GM19324 (cell line): ENCODE results near the gene PPP1R13B.
"Not testable (repeated sequence)": the region's sequence is repeated elsewhere in the genome, so short reads cannot be mapped to it uniquely, and the experiment has no call there.

ENCODE experiments used
- ATAC-seq: cut with Tn5 transposase; IDR thresholded peaks from one replicate; pipeline ENCODE4 v1.9.1; 2021; ENCODE audit warnings: mild to moderate bottlenecking, moderate library complexity; ENCODE audit not compliant: unreplicated experiment, low FRiP score

The PPP1R13B gene

DNA sequence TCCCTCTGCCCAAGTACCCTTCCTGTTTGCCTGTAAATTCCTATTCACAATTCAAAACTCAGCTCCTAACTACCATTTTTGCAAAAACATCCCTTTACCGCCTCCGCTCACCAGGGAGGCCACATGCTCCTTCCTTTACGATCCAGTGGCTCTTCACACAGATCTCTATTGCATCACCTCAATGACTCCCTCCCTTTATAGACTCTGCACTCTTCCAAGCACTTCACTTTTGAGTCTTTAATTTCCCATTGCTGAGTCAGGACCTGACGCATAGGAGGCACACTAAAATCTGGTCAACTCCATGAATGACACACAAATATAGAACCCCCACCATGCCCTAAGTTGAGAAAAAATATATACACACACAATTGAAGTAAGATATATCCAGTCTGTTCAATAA, 45.9 kb downstream of the PPP1R13B start:
- no peak for ATAC-seq

DNA sequence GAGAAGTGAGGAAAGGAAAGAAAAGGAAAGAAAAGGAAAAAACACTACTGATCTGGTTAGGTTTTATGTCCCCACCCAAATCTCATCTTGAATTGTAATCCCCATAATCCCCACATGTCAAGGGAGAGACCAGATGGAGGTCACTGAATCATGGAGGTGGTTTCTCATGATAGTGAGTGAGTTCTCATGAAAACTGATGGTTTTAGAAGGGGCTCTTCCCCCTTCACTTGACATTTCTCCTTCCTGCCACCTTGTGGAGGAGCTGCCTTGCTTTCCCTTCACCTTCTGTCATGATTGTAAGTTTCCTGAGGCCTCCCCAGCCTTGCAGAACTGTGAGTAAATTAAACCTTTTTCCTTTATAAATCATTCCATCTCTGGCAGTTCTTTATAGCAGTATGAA, 54.2 kb downstream of the PPP1R13B start:
- ATAC-seq: not testable (repeated sequence)

DNA sequence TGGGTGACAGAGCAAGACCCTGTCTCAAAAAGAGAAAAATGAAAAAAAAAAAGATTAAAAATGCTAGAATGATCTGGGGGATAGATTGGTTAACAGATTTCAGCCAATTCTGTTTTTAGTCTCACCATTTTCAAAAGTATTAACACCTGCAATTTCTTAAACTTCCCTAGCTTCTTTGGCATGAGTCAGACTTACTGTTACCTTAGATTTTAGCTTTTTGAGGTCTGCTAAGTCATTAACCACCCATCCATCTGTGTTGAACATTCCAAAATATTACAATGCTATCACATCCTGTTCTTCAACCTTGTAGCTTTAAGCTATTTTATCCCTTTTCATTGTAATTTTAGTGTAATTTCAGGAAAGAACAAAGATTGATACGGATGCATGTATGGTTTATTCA, 59.3 kb downstream of the PPP1R13B start:
- ATAC-seq: no peak

DNA sequence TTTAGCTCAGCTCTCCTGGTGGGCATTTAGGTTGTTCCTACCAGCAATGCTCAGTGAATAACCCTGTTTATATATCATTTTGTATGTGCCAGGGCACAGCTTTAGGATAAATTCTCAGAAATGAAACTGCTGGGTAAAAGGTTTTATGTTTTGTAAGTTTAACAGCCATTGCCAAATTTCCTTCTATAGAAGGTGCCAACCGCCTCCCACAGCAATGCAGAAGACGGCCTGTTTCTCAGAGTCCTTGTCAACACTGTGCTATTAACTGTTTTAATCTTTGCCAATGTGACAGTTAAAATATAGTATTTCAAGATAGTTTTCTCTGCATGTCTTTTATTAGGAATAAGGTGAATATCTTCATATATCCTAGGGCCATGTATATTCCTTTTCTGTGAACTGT, 65.0 kb downstream of the PPP1R13B start:
- no peak for ATAC-seq

DNA sequence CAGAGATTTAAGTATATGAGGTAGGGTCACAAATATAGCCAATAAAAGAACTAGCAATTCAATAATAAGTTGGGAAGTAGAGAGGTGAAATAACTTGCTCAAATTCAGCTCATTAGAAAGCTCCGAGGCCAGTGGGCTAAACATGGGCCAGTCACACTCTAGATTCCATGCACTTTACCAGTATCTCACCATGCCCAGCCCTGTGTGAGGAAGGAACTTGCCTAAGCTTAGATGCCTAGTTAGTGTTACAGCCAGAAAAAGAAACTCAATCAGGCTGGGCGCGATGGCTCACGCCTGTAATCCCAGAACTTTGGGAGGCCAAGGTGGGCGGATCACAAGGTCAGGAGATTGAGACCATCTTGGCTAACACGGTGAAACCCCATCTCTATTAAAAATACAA, 71.1 kb downstream of the PPP1R13B start:
- not testable (repeated sequence) for ATAC-seq

DNA sequence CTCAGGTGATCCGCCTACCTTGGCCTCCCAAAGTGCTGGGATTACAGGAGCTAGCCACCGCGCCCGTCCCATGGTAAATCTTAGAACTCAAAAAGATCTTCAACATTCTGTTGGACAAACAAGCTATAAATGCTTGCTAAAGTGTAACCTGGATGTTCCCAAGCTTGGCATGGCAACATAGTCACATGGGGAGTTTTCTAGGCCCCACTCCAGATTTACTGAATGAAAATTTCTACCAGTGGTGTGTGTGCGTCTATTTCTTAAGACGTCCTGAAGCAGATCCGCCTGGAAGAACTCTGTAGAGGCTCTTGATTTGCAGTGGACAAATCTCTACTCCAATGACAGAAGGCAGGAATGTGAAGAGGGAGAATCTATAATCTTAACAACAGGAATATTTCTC, 71.9 kb downstream of the PPP1R13B start:
- ATAC-seq: no peak

DNA sequence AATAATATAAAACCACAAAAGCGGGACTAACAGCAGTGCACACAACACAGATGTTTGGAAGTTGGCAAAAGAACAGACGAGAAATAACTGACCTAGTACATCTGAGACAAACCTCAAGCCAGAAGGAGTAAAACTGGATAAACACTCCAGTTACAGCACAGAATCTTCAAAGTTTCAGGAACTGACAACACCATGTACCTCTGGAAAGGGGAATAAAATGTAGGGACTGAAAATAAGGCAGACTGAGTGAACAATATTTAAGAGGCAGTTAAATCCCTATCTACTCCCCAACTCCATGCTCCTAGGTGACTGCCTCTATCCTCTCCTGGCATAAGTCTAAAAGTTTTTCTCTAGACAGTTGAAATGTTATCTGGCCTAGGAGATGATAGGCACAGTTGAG, 73.9 kb downstream of the PPP1R13B start:
- ATAC-seq: no peak

DNA sequence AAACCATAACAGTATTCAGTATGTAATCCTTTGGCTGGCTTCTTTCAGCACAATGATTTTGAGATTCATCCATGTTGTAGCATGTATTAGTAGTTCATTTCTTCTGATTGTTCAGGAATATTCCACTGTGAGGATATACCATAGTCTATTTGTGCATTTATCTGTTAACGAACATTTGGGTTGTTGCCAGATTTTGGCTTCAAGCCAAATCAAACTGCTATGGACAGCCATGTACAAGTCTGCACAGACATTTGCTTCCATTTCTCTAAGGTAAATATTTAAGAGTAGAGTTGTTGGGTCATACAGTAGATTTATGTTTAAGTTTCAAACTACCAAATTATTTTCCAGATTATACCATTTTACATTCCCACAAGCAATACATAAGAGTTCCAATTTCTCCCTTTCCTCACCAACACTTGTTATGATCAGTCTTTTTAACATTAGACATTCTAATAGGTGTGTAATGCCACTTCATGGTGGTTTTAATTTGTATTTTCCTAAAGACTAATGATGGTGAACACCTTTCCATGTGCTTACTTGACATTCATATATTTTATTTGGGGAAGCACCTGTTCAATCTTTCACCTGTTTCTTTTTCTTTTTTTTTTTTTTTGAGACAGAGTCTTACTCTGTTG, 75.2 kb downstream of the PPP1R13B start:
- no peak for ATAC-seq

DNA sequence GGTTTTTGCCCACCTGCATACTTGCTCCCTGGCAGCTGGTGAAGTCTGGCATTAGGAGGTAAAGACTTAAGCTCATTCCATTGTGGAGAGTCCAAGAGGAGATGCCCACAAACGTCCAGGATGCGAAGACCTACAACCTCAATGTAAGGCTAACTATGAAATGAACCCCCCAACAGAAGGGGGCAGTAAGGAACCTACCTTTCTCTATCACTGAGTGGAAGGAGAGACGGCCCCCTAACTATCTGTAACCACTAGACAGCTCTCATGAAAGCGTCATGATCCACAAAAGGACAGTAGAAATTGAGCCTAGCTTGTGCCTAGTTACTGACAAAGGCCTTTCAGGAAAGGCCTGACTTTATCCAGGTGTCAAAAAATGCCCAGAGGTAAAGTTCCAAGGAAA, 76.5 kb downstream of the PPP1R13B start:
- ATAC-seq: no peak

DNA sequence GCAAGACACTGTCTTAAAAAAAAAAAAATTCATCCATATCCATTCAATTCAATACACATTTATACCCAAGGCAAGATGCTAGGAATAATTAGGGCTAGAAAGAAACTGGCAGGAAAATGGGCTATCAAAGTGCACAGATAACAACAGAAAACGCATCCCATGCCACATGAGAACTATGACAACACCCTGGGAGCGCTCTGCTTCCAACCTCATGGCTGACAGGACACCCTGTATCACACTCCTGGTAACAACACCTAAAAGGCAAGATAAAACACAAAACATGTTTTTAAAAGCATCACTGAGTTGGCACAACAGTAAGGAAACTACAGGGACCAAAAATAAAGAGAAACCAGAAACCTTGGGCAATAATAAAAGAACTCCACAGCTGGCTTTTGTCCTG, 76.9 kb downstream of the PPP1R13B start:
- no peak for ATAC-seq

DNA sequence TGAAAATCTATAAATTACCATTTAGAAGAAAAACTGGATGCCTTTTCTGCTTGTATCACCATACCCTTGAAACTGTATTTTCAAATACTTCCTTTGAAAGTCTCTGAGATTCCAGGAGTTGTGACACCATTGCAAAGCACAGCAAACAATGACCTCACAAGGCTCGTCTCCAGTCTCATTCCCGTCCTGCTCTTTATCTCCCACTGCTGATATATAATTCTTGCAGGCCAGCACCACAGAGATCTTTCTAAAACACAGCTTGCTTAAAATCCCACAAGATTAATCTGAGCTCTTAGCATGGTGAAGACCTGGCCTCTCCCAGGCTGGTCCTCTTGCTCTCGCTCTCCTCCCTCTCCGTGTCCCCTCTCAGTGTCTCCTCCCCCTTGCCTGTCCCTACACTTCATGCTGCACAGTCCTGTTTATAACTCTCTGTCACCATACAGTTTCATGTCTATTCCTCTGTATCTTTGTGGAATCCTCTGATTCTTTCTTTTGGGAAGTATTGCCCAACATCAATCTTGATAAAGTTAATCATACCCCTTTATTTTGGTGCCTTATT, 80.0 kb downstream of the PPP1R13B start:
- no peak for ATAC-seq

DNA sequence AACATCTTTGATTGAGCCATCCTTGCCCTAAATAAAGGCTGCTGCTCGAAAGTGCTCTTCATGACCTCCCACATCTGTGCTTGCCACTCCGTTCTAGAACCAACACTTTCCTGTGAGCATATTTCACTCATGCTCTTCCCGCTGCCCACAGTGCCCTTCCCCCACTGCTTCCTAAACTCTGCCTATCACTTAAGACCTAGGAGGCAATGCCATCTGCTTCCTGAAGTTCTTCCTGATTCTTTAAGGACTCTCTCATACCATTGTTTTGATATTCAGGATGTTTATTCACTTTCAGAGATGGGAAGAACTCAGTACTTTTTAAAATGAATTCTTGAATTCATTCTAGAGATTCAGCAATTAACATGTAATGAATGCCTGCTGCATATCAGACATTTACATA, 81.8 kb downstream of the PPP1R13B start:
- no peak for ATAC-seq

DNA sequence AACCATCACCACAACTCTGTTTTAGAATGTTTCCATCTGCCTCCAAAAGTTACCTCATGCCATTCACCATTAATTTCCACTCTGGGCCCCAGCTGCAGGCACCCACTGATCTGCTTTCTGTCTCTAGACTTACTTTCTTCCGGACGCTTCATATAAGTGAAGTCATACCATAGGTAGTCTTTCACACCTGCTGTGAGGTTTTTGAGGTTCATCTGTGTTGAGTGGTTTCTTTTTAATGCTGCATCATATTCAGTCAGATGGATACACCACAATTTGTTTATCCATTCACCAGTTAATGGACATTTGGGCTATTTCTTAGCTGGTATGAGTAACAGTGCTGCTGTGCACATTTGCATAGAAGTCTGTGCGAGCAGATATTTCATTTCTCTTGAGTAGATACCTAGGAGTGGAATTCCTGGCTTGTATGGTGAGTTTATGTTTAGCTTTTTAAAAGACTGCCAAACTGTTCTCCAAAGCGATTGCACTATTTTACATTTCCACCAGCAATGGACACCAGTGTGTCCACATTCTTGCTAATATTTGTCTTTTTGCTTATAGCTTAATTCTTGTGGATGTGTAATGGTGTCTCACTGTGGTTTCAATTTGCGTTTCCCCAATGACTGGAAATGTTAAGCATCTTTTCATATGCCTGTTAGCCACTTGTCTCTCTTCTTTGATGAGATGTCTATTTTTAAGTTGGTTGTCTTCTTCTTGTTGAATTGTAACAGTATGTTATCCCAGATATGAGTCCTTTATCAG, 83.5 kb downstream of the PPP1R13B start:
- ATAC-seq: peak; percentile 81

DNA sequence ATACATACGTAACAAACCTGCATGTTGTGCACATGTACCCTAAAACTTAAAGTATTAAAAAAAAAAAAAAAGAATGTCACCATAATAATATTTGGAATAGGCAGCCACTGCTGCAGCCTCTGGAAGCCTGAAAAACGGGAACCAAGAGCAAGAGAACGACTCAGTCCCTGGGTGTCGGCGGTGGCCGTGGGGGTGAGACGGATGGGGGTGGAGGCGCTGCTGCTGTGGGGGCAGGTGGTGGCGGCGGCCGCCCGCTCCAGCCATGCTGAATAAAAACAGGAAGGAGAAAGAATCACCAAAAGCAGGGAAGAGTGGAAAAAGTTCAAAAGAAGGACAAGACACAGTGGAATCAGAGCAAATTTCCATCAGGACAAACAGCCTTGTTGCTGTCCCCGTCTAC, 84.8 kb downstream of the PPP1R13B start:
- no peak for ATAC-seq

DNA sequence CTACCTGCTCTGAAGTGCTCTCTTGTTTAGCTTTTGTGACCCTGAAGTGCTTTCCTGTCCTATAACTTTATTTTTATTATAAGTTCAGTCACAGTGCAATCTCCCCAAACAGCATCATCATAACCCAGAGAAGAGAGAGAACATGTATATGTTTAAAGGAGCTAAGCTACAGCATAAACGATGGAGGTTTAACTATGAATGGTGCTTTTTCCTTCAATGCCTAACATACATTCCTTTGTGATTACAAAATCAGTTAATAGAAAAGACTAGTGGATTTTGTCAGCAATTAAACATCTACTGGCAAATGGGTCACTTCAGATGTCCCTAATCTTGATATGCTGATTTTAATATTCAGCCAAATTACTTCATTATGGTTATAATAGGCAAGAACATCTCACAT, 85.3 kb downstream of the PPP1R13B start:
- ATAC-seq: no peak

DNA sequence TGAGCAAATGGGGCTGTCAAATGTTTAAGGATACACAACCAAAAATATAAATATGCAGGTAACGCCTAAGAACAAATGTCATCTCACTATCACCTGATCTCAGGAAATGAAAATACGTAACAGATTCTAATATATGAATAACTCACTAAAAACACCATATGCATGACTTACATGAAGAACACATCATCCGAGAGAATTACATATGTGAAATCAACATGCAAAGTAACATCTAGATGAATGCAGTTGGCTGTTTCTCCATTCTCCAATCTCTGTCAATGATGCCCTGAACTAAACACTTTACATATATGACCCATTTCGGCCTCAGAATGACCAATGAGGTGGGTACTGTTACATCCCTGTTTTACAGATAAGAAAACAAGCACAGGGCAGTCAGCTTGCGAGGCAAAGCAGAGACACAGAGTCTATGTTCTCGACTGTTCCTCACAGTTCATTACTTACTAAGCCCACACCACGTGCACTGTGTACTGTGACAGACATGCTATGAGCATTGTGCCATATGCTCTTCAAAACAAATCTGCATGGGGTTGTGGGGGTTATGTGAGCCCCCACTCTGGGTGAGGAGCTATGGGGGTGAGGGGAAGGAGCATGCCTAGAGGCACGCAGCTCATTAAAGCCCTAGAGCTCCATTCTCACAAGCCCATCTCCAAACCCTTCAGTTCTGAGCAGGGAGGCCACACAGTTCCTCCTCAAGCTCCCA, 89.2 kb downstream of the PPP1R13B start:
- no peak for ATAC-seq

DNA sequence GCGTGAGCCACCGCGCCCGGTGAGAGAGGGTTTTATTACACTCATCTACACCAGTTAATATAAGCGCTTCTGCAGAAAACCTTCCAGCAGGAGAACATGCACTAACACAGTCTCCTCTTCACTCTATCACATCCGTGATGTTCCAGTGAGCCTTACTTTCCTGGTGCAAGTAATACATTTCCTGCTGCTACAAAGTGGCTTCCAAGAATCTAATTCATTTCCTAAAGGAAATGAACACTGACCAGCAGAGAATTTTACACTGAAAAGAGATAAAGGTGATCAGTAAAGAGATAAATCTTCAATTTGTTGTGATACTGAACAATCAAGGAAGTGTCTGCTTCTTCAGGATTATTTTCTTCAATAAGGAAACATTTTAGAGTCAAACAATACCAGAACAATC, 92.3 kb downstream of the PPP1R13B start:
- ATAC-seq: no peak

DNA sequence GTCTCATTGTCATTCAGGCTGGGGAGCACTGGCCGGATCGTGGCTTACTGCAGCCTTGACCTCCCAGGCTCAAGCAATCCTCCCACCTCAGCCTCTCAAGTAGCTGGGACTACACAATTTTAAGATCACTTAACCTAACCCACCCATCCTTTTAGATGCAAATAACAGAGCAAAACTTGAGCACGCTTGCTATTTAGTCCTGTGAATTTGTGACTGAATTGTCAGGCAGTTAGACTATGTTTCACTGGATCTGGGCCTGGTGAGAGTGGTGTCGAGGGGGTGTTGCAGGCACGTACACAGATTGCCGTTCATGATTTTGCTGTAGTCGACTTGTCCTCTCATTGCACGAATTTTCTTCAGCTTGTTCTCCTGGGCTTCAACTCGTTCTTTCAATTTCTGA, 93.6 kb downstream of the PPP1R13B start:
- ATAC-seq: no peak

DNA sequence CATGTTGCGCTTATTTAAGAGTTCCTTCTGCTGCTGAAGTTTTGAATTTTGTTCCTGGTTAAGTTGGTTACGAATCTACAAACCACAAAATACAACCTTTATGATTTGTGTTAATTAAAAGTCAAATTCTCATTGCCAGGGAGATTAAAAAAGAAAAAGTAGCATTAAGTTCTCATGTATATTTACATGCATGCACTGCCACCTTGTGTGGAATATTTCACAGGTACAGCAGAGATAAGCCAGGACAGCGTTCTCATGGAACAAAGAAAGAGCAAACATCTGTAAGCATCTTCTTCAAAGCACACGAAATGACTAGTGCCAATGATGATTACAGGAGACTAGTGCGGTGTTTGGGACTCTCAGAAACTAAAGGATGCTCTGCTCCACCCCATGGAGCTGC, 97.5 kb downstream of the PPP1R13B start:
- no peak for ATAC-seq

DNA sequence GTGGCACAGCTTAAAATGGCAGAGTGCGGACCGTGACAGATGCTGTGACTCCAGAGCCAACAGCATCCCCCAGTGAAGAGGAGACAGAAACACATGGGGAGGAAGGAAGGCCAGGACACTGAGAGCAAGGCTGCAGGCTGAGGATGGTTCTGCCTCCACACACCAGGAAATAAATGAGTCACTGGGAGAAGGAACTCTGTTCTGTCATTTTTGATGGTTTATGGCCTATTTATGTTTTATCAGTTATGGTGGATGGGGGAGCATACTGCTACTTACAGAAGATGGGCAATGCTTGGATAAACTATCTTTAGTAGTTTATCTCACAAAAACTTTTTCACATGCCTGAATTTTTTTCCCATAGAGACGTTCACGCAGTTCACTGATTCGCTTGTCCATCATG, 97.9 kb downstream of the PPP1R13B start:
- ATAC-seq: no peak

DNA sequence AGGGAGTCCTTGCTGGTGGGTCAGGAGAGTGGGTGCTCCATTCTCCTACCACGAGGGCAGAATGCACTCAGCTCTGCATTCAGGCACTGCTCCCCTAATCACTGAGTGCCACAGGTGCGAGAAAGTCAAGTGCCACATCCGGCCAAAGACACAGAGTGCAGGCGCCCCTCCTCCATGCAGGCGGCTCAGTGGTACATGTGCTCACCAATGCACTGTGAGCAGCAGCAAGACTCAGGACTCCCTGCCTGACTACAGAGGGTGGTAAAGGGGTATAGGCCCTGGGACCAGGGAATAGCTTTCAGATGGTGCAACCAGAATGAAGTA, 98.9 kb downstream of the PPP1R13B start:
- no peak for ATAC-seq

DNA sequence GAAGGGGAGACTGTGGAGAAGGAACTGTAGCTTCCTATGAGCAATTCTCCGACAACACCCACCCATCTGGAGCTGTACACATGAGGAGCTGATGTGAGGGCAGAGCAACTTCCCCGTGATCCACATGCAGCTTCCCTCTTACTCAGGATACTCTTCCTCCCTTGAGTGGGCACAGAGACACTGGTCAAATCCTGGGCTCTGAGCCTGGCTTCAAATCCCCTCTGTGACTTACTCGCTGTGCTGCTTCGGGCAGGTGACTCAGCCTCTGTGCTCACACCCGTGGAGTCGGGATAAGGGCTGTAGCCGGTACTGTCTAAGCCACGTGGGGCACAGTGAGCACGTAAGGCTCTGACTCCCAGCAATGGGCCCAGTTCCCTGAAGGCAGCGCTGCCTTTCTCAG, 100.7 kb downstream of the PPP1R13B start:
- no peak for ATAC-seq
